H1 (cell line): ENCODE data around the gene TRIM71. TPM values are rescaled to one million over a fixed set of nuclear protein-coding genes. Genes with fewer than 3 reads are reported as not detected.

Source experiments
- CTCF ChIA-PET: fragments of 300-600 bp; sonication (Branson Sonifier 250); formaldehyde crosslinking; loops from one replicate; lab custom pipeline; 2021; ENCODE audit not compliant: partially characterized antibody; lab: Charles Lee
- POLR2A ChIA-PET: fragments of 300-600 bp; sonication (Branson Sonifier 250); formaldehyde crosslinking; loops from one replicate; lab custom pipeline; 2021; ENCODE audit warnings: inconsistent platforms; ENCODE audit not compliant: partially characterized antibody; lab: Charles Lee
- DNase-seq, 2 experiments: peaks; one replicate each; pipeline versions ENCODE4 v3.0.0 to v3.0.0-alpha.2; 2010 to 2022; ENCODE audit warnings: low spot score in 2 of 2, low read depth in 1 of 2, mixed read lengths in 1 of 2
- FAIRE-seq: peaks from 2 replicates; lab custom pipeline; 2011; peaks lifted over from hg19 to GRCh38; lab: Jason Lieb, UNC
- H2AFZ ChIP-seq: 2 replicates; pipeline ENCODE4 v1.8.1; 2012; ENCODE audit warnings: low read length, inconsistent platforms
- H2AK5ac ChIP-seq: 2 replicates; pipeline ENCODE4 v1.6.1; 2013; ENCODE audit warnings: low read depth, low read length
- H2BK120ac ChIP-seq: replicated peaks from 2 replicates; pipeline ENCODE3; 2013; ENCODE audit warnings: low read depth, low read length, inconsistent platforms
- H2BK12ac ChIP-seq: 2 replicates; pipeline ENCODE4 v1.6.1; 2013; ENCODE audit warnings: low read depth, low read length
- H2BK15ac ChIP-seq: 2 replicates; pipeline ENCODE4 v1.6.1; 2013; ENCODE audit warnings: low read length
- H2BK20ac ChIP-seq: 2 replicates; pipeline ENCODE4 v1.6.1; 2013; ENCODE audit warnings: low read length
- H2BK5ac ChIP-seq: 2 replicates; pipeline ENCODE4 v1.6.1; 2013; ENCODE audit warnings: low read depth, low read length
- H3K14ac ChIP-seq: 2 replicates; pipeline ENCODE4 v1.6.1; 2013; ENCODE audit warnings: inconsistent platforms; ENCODE audit not compliant: insufficient read length
- H3K18ac ChIP-seq: 2 replicates; pipeline ENCODE4 v1.6.1; 2013; ENCODE audit warnings: low read length; ENCODE audit errors: extremely low read depth
- H3K23ac ChIP-seq: 2 replicates; pipeline ENCODE4 v1.6.1; 2013; ENCODE audit warnings: inconsistent platforms; ENCODE audit not compliant: insufficient read length
- H3K23me2 ChIP-seq: 2 replicates; pipeline ENCODE4 v1.6.1; 2013; ENCODE audit warnings: low read depth, low read length
- H3K27ac ChIP-seq: 2 replicates; pipeline ENCODE4 v1.6.1; 2011; ENCODE audit warnings: low read depth, low read length, inconsistent platforms
- H3K27me3 ChIP-seq, 4 experiments: replicated peaks in 1 of 4; 1 replicate in 1 of 4; 2 replicates in 3 of 4; pipeline versions ENCODE4 v1.6.1 to v1.8.1; 2011 to 2013; ENCODE audit warnings: low read length in 3 of 4, mild to moderate bottlenecking in 3 of 4, inconsistent platforms in 2 of 4, mixed read lengths in 2 of 4, moderate library complexity in 1 of 4; ENCODE audit not compliant: control insufficient read depth in 3 of 4, insufficient read depth in 3 of 4; ENCODE audit errors: extremely low read depth in 1 of 4
- H3K36me3 ChIP-seq, 4 experiments: 2 replicates each; pipeline versions ENCODE4 v1.6.1 to v1.8.1; 2011 to 2013; ENCODE audit warnings: mild to moderate bottlenecking in 4 of 4, low read length in 3 of 4, moderate library complexity in 2 of 4, control low read depth in 1 of 4, inconsistent platforms in 1 of 4; ENCODE audit not compliant: insufficient read depth in 4 of 4, control insufficient read depth in 2 of 4
- H3K4ac ChIP-seq: replicated peaks from 2 replicates; pipeline ENCODE3; 2013; ENCODE audit warnings: low read length, low read depth, mixed read lengths, inconsistent platforms; ENCODE audit not compliant: insufficient read length
- H3K4me1 ChIP-seq, 4 experiments: replicated peaks in 1 of 4; 1 replicate in 1 of 4; 2 replicates in 3 of 4; pipeline versions ENCODE4 v1.6.1 to v1.8.1; 2011 to 2013; ENCODE audit warnings: low read length in 3 of 4, inconsistent platforms in 2 of 4, mixed read lengths in 1 of 4; ENCODE audit not compliant: insufficient read depth in 4 of 4, control insufficient read depth in 3 of 4
- H3K4me2 ChIP-seq, 2 experiments: 2 replicates each; pipeline versions ENCODE4 v1.6.1 to v1.8.1; 2011 to 2013; ENCODE audit warnings: low read depth in 2 of 2, low read length in 2 of 2, control low read depth in 1 of 2, inconsistent platforms in 1 of 2, mild to moderate bottlenecking in 1 of 2; ENCODE audit not compliant: insufficient read depth in 1 of 2
- H3K4me3 ChIP-seq, 4 experiments: fragments of 200-600, 300-600 bp in 1 of 4; sonication (generic), shearing (Covaris generic), sonication (Bioruptor Twin) in 1 of 4; 2 replicates each; pipeline versions ENCODE4 v1.5.1 to v1.8.1; 2011 to 2016; ENCODE audit warnings: low read length in 4 of 4, low read depth in 3 of 4, control low read depth in 2 of 4, inconsistent platforms in 2 of 4, mild to moderate bottlenecking in 2 of 4, mixed read lengths in 1 of 4, moderate library complexity in 1 of 4; ENCODE audit not compliant: insufficient read depth in 2 of 4; ENCODE audit errors: extremely low read depth in 1 of 4
- H3K56ac ChIP-seq: replicated peaks from 2 replicates; pipeline ENCODE3; 2013; ENCODE audit warnings: low read depth, mild to moderate bottlenecking, mixed read lengths, low read length, inconsistent platforms; ENCODE audit not compliant: insufficient read length
- H3K79me1 ChIP-seq: 2 replicates; pipeline ENCODE4 v1.6.1; 2013; ENCODE audit warnings: low read depth, low read length, control low read depth
- H3K79me2 ChIP-seq, 2 experiments: 2 replicates each; pipeline versions ENCODE4 v1.6.1 to v1.8.1; 2012 to 2013; ENCODE audit warnings: low read length in 2 of 2, mild to moderate bottlenecking in 2 of 2, inconsistent platforms in 1 of 2; ENCODE audit not compliant: insufficient read depth in 2 of 2, control insufficient read depth in 1 of 2
- H3K9ac ChIP-seq, 4 experiments: replicated peaks in 1 of 4; 1 replicate in 1 of 4; 2 replicates in 3 of 4; pipeline versions ENCODE4 v1.6.1 to v1.8.1; 2011 to 2013; ENCODE audit warnings: low read depth in 3 of 4, low read length in 3 of 4, control low read depth in 2 of 4, mild to moderate bottlenecking in 2 of 4, moderate library complexity in 2 of 4, inconsistent platforms in 1 of 4; ENCODE audit errors: extremely low read depth in 1 of 4
- H3K9me3 ChIP-seq, 2 experiments: 2 replicates each; pipeline versions ENCODE4 v1.6.1 to v1.8.1; 2012 to 2013; ENCODE audit warnings: mild to moderate bottlenecking in 2 of 2, moderate library complexity in 2 of 2, control low read depth in 1 of 2, inconsistent platforms in 1 of 2, low read depth in 1 of 2, low read length in 1 of 2, mixed read lengths in 1 of 2; ENCODE audit not compliant: insufficient read depth in 2 of 2
- H4K20me1 ChIP-seq, 2 experiments: replicated peaks in 1 of 2; 2 replicates each; pipeline versions ENCODE3 to v1.8.1; 2011 to 2013; ENCODE audit warnings: inconsistent platforms in 2 of 2, low read length in 2 of 2, mild to moderate bottlenecking in 1 of 2; ENCODE audit not compliant: insufficient read depth in 2 of 2, control insufficient read depth in 1 of 2
- H4K5ac ChIP-seq: 2 replicates; pipeline ENCODE4 v1.6.1; 2013; ENCODE audit warnings: low read length, low read depth, mixed read lengths, inconsistent platforms; ENCODE audit not compliant: insufficient read length
- H4K8ac ChIP-seq: 2 replicates; pipeline ENCODE4 v1.8.0; 2013; ENCODE audit warnings: mild to moderate bottlenecking, moderate library complexity, low read length, inconsistent platforms; ENCODE audit not compliant: insufficient read depth; ENCODE audit errors: extremely low read depth
- H4K91ac ChIP-seq: replicated peaks from 2 replicates; pipeline ENCODE3; 2013; ENCODE audit warnings: low read length, mixed read lengths, inconsistent platforms; ENCODE audit not compliant: insufficient read length
- FOSL1 ChIP-seq: IDR thresholded peaks from 2 replicates; pipeline ENCODE4 v1.6.1; 2011; ENCODE audit warnings: mild to moderate bottlenecking, low read depth, low read length, moderate library complexity; ENCODE audit not compliant: insufficient read depth
- HDAC2 ChIP-seq, 2 experiments: fragments of 300-600 bp in 1 of 2; sonication (generic) in 1 of 2; IDR thresholded peaks; 2 replicates each; pipeline ENCODE4 v1.6.1; 2011 to 2012; ENCODE audit warnings: low read depth in 2 of 2, low read length in 2 of 2, mild to moderate bottlenecking in 2 of 2, moderate library complexity in 2 of 2, borderline replicate concordance in 1 of 2, inconsistent platforms in 1 of 2
- JUND ChIP-seq: IDR thresholded peaks from 2 replicates; pipeline ENCODE4 v1.6.1; 2011; ENCODE audit warnings: mild to moderate bottlenecking, improper control_type of control experiment, low read length
- KDM1A ChIP-seq: fragments of 200-600, 300-600 bp; sonication (generic); IDR thresholded peaks from 2 replicates; pipeline ENCODE4 v1.7.1; 2016; ENCODE audit warnings: mild to moderate bottlenecking, low read length, borderline replicate concordance
- PHF8 ChIP-seq: fragments of 200-600 bp; sonication (generic); conservative IDR thresholded peaks from 2 replicates; pipeline ENCODE4 v1.7.1; 2012; ENCODE audit warnings: low read depth, mild to moderate bottlenecking, inconsistent platforms, low read length, moderate library complexity
- SIN3A ChIP-seq, 2 experiments: IDR thresholded peaks in 1 of 2; conservative IDR thresholded peaks in 1 of 2; 2 replicates each; pipeline ENCODE4 v1.6.1; 2011 to 2012; ENCODE audit warnings: low read length in 2 of 2, improper control_type of control experiment in 1 of 2, low read depth in 1 of 2, mild to moderate bottlenecking in 1 of 2
- USF2 ChIP-seq: IDR thresholded peaks from 2 replicates; pipeline ENCODE4 v1.6.1; 2011; ENCODE audit warnings: low read length, improper control_type of control experiment
- YY1 ChIP-seq: IDR thresholded peaks from 2 replicates; pipeline ENCODE4 v1.6.1; 2011; ENCODE audit warnings: low read depth, mild to moderate bottlenecking, low read length
- WGBS, 2 experiments: shearing (Covaris generic) in 1 of 2; methylation state at CpG; one replicate each; pipeline versions ENCODE4 v1.1.6 to v1.1.7; 2013 to 2015; ENCODE audit warnings: low lambda C conversion rate in 2 of 2, mixed read lengths in 2 of 2, inconsistent platforms in 1 of 2, low coverage in 1 of 2, missing lambda C conversion rate in 1 of 2; ENCODE audit not compliant: insufficient replicate concordance in 2 of 2, insufficient coverage in 1 of 2, insufficient read length in 1 of 2; ENCODE audit errors: extremely low coverage in 1 of 2, missing lambda C conversion rate in 1 of 2; 5-methylcytosine and 5-hydroxymethylcytosine counted together
- polyA plus RNA-seq, 7 experiments: library from polyadenylated mRNA; depleted of rRNA in 3 of 7; stranded (reverse) in 5 of 7; unstranded in 2 of 7; fragments of >200 nt in 5 of 7; fragments of 200-250 nt in 2 of 7; gene quantifications; 1 replicate in 5 of 7; 2 replicates in 1 of 7; 4 replicates in 1 of 7; pipeline versions ENCODE4 v1.2.1 to v1.2.3, GENCODE V29; 2011 to 2013; ENCODE audit warnings: missing spikeins in 2 of 7, mixed read lengths in 2 of 7
- total RNA-seq: library from RNA; stranded (reverse); fragmentation: NEBNext Ultra II Directional; extraction: Animal tissue kit (Norgen Biotek cat#: 25700); gene quantifications from 2 replicates; pipeline ENCODE4 v1.2.1, GENCODE V29; 2021

Gene TRIM71
- total and polyA plus RNA-seq, 2 of the 8 experiments (the other 6 are each of a cell fraction or from before 2014, with no cell fraction given): 53.7 to 293 TPM

GRCh38 chr3:32781211-32781968 lies 36.4 kb upstream of the TRIM71 start:
- FAIRE-seq: no peak
- Histone ChIP-seq H2BK15ac (peak overlapping the region; percentile 67), H3K4me2 (peak overlapping the region; percentile 79 to 98), H2BK120ac (peak overlapping the region; percentile 100), H2AK5ac (peak overlapping the region; percentile 100), H2BK12ac (peak overlapping the region; percentile 100), H3K9me3 (no peaks in the 10 kb centered on the region), H2BK5ac (peak overlapping the region; percentile 100), H3K23ac (no peak overlapping the region), H3K18ac (peak overlapping the region; percentile 99), H4K20me1 (no peaks in the 10 kb centered on the region), H3K36me3 (peaks cover 0 to 2% (median 0%) of the 10 kb centered on the region in 4 experiments; a peak in 1 of 8 replicates), H4K5ac (peak overlapping the region; percentile 99), H3K4me1 (peaks cover 16 to 31% (median 22%) of the 10 kb centered on the region in 4 experiments; a peak in 6 of 7 replicates), H3K27me3 (no peaks in the 10 kb centered on the region), H3K27ac (peak overlapping the region; percentile 94), H4K8ac (peak overlapping the region; percentile 98), H3K4ac (peak overlapping the region; percentile 94), H3K14ac (no peak overlapping the region), H2BK20ac (peak overlapping the region; percentile 77; the same call in 1 of the 2 replicates), H3K79me1 (no peaks in the 10 kb centered on the region; the same call in 1 of the 2 replicates), H3K4me3 (peak overlapping the region; percentile 45 to 65 (median 51)), H3K9ac (peak overlapping the region in 3 of 4 experiments; percentile 70 to 88 (median 77); a peak in 6 of 7 replicates), H3K56ac (peak overlapping the region; percentile 98), H3K23me2 (peaks cover 4% of the 10 kb centered on the region; the same call in 1 of the 2 replicates), H3K79me2 (peaks cover 0 to 22% of the 10 kb centered on the region in 2 experiments; a peak in 3 of 4 replicates), H2AFZ (no peak overlapping the region), H4K91ac (peak overlapping the region; percentile 100)
- 2% methylated on average over 38 of the region's 59 CpGs; no CpG with 5 or more reads in 1 of the 2 experiments for WGBS, 2 experiments
- DNase-seq: peak; percentile 86 to 94
- POLR2A ChIA-PET: interaction anchor here (0.6 to 11.7 kb wide), 35 partner anchors 9 to 211 kb away, joined by 3 to 230 read pairs (median 5); partner anchors contain the start of genes CNOT10, DYNC1LI1 and TRIM71
- CTCF ChIA-PET: interaction anchor here (0.7 to 3.8 kb wide), 27 partner anchors 10 to 166 kb away, joined by 3 to 25 read pairs (median 3); no protein-coding TSS in a partner anchor
- peak; percentile 47 for TF ChIP-seq PHF8
- peak; percentile 50 to 63; a peak in 2 of 4 replicates for TF ChIP-seq HDAC2 (IDR thresholded peaks at IDR 0.05; ENCODE audit: borderline replicate concordance in 1 of 2, low read depth in 2 of 2, low read length in 2 of 2)
- peak; percentile 79 for TF ChIP-seq KDM1A
- TF ChIP-seq USF2: 0 out of 2 replicates have a peak, but pooled peaks have one; percentile 12
- TF ChIP-seq JUND: peak; percentile 27; the same call in 1 of the 2 replicates
- peak; percentile 98 to 99 for TF ChIP-seq SIN3A (conservative IDR thresholded peaks at IDR 0.05 in 1 of 2, IDR thresholded peaks at IDR 0.05 in 1 of 2; ENCODE audit: low read depth in 1 of 2, low read length in 2 of 2)
- no peak for TF ChIP-seq FOSL1
- peak; percentile 76 for TF ChIP-seq YY1
